ENCODE measurements around the gene PACC1. TPM values are rescaled to one million over a fixed set of nuclear protein-coding genes. Genes with fewer than 3 reads are reported as not detected.

The PACC1 gene
- total and polyA plus RNA-seq, 3 donors from 2014 or later: 10.2 to 15.9 (median 13.4) TPM

GRCh38 chr1:212451416-212452322 is 37.0 kb upstream of the PACC1 start:
- TF ChIP-seq, protein P1, sequence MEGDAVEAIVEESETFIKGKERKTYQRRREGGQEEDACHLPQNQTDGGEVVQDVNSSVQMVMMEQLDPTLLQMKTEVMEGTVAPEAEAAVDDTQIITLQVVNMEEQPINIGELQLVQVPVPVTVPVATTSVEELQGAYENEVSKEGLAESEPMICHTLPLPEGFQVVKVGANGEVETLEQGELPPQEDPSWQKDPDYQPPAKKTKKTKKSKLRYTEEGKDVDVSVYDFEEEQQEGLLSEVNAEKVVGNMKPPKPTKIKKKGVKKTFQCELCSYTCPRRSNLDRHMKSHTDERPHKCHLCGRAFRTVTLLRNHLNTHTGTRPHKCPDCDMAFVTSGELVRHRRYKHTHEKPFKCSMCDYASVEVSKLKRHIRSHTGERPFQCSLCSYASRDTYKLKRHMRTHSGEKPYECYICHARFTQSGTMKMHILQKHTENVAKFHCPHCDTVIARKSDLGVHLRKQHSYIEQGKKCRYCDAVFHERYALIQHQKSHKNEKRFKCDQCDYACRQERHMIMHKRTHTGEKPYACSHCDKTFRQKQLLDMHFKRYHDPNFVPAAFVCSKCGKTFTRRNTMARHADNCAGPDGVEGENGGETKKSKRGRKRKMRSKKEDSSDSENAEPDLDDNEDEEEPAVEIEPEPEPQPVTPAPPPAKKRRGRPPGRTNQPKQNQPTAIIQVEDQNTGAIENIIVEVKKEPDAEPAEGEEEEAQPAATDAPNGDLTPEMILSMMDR (IDR thresholded peaks at IDR 0.05): no peak
- no peak for TF ChIP-seq POLR2A (IDR thresholded peaks at IDR 0.05)
- no peaks in the 10 kb centered on the region for H3K4me1 ChIP-seq
- no peaks in the 10 kb centered on the region for H3K36me3 ChIP-seq (ENCODE audit: low read depth, missing control alignments)
- no peaks in the 10 kb centered on the region for H3K9me3 ChIP-seq
- no peak overlapping the region for H3K4me3 ChIP-seq
- WGBS, 2 donors: 51 to 85% methylated on average over 3 to 6 of the region's 6 CpGs
- no peak overlapping the region for H3K27ac ChIP-seq
- intact Hi-C loops (cut with DNase I; ENCODE audit: low total_unique reads): no loop called here
- no peak for DNase-seq
- no peaks in the 10 kb centered on the region for H3K27me3 ChIP-seq

- intact Hi-C loops (cut with DNase I; ENCODE audit: low total_unique reads): no loop called here
- Histone ChIP-seq H3K4me1 (no peaks in the 10 kb centered on the region), H3K36me3 (ENCODE audit: low read depth, missing control alignments) (no peaks in the 10 kb centered on the region), H3K27ac (no peak overlapping the region), H3K9me3 (no peaks in the 10 kb centered on the region), H3K4me3 (no peak overlapping the region), H3K27me3 (no peaks in the 10 kb centered on the region)
- WGBS, 2 donors: 69 to 87% methylated on average over 4 of the region's 4 CpGs
- no peak for DNase-seq
- no peak for TF ChIP-seq POLR2A (IDR thresholded peaks at IDR 0.05)
- TF ChIP-seq, protein P1 (IDR thresholded peaks at IDR 0.05): no peak
These were observed 35.7 kb upstream of the PACC1 start for GRCh38 chr1:212450331-212450881.

DNA sequence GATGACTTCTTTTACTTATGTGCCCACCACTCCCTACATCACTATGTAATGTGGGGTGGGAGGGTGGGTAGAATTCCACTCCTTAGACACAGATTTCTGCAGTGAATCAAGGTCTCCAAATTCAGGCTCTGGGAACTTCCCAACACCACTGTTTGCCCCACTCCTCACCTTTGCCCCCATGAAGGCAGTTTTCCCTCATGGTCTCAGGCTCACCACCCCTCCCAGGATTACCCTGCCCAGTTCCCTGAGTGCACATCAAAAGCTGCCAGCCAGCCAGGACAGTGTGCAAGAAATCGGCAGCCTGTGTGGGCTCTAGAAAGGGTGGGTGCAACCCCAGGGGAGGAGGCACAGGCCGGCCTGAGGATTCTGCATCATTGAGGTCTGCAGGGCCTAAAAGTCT is 32.8 kb upstream of the PACC1 start:
- no peak for TF ChIP-seq POLR2A (IDR thresholded peaks at IDR 0.05)
- TF ChIP-seq, protein P1 (IDR thresholded peaks at IDR 0.05): no peak
- H3K36me3 ChIP-seq (ENCODE audit: low read depth, missing control alignments): no peaks in the 10 kb centered on the region
- H3K4me3 ChIP-seq: no peak overlapping the region
- no peak overlapping the region for H3K27ac ChIP-seq
- no peaks in the 10 kb centered on the region for H3K27me3 ChIP-seq
- no peak for DNase-seq
- 74 to 88% methylated on average over 2 of the region's 2 CpGs for WGBS, 2 donors
- intact Hi-C loops (cut with DNase I; ENCODE audit: low total_unique reads): no loop called here
- no peaks in the 10 kb centered on the region for H3K4me1 ChIP-seq
- H3K9me3 ChIP-seq: no peaks in the 10 kb centered on the region

DNA sequence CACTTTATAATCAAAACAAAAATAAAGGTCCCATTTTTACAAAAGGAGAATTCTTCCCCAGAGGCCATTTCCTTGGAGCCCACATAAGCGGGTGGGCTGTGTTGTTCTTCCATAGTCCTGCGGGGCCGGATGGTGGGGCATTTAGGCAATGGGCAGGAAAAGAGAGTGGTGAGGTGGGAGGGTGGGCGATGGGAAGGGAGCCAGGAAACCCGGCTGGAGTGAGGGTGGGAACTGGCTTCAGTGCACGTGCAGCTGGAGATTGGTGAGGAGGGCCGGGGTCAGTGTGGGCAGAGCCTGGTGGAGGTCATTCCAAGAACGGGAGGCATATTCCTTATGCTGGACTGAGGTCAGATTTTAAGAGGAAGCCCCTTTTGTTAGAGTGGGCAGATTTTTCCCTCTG is 31.6 kb upstream of the PACC1 start:
- Histone ChIP-seq H3K27me3 (no peaks in the 10 kb centered on the region), H3K4me3 (no peak overlapping the region), H3K36me3 (ENCODE audit: low read depth, missing control alignments) (no peaks in the 10 kb centered on the region), H3K9me3 (no peaks in the 10 kb centered on the region), H3K4me1 (no peaks in the 10 kb centered on the region), H3K27ac (no peak overlapping the region)
- TF ChIP-seq POLR2A (IDR thresholded peaks at IDR 0.05): no peak
- TF ChIP-seq, protein P1 (IDR thresholded peaks at IDR 0.05): no peak
- no peak for DNase-seq
- intact Hi-C loops (cut with DNase I; ENCODE audit: low total_unique reads): no loop called here
- 77 to 86% methylated on average over 8 of the region's 8 CpGs for WGBS, 2 donors

Data from testis (tissue), 3 donors.